ENCODE data around the gene NCR1.
"Not testable (repeated sequence)": the region's sequence is repeated elsewhere in the genome, so short reads cannot be mapped to it uniquely, and the experiment has no call there.

NCR1 gene, protein sequence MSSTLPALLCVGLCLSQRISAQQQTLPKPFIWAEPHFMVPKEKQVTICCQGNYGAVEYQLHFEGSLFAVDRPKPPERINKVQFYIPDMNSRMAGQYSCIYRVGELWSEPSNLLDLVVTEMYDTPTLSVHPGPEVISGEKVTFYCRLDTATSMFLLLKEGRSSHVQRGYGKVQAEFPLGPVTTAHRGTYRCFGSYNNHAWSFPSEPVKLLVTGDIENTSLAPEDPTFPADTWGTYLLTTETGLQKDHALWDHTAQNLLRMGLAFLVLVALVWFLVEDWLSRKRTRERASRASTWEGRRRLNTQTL

DNA sequence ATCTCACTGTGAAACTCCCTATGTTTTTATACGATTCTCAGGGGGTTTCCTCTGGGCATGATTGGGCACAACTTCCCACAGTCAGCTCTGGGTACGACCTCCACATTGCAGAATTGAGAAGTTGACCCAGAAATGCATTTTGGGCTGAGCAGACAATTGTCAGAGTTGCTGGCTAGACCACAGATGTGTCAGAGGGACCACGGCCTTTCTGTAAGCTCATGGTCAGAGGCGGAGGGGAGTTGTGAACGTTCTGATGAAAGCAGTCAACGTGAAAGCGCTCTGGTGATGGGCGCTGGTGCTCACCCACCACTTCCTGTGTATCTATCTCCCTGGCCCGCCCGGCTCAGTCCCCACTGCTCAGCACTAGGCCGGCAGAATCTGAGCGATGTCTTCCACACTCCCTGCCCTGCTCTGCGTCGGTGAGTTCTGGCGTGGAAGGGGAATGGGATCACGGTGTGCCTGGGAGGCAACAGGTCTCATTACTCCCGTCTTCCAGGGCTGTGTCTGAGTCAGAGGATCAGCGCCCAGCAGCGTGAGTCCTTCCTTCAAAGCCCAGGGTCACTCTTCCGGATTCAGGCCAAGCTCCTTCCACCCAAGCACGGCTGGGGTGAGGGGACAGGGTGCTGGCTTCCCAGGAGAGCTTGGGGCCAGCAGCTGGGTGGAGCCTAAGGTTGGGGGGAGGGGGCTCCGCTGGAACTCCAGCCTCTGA is at the start of gene NCR1:
Gene NCR1 (plus strand): TSS at position 346 of the 709 bp plus-strand sequence. CDS start 40 bp downstream, at position 386.
- no peak within 1 kb of the TSS for H3K4me3 ChIP-seq (replicated peaks in 1 of 2; ENCODE audit: low read depth in 2 of 2, low read length in 2 of 2)
- TF ChIP-seq, protein P1, sequence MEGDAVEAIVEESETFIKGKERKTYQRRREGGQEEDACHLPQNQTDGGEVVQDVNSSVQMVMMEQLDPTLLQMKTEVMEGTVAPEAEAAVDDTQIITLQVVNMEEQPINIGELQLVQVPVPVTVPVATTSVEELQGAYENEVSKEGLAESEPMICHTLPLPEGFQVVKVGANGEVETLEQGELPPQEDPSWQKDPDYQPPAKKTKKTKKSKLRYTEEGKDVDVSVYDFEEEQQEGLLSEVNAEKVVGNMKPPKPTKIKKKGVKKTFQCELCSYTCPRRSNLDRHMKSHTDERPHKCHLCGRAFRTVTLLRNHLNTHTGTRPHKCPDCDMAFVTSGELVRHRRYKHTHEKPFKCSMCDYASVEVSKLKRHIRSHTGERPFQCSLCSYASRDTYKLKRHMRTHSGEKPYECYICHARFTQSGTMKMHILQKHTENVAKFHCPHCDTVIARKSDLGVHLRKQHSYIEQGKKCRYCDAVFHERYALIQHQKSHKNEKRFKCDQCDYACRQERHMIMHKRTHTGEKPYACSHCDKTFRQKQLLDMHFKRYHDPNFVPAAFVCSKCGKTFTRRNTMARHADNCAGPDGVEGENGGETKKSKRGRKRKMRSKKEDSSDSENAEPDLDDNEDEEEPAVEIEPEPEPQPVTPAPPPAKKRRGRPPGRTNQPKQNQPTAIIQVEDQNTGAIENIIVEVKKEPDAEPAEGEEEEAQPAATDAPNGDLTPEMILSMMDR (IDR thresholded peaks at IDR 0.05; ENCODE audit: low read depth, low read length): no peak
- DNase-seq (ENCODE audit: low read depth in 2 of 2): no peak

DNA sequence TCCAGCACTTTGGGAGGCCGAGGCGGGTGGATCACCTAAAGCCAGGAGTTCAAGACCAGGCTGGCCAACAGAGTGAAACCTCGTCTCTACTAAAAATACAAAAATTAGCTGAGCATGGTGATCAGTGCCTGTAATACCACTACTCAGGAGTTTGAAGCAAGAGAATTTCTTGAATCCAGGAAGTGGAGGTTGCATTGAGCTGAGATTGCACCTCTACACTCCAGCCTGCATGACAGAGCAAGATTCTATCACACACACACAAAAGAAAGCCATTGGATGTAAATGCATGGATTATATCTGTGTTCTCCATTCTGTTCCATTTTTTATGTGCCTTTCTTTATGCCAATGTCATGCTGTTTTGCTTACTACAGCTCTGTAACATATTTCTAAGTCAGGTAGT is 47.5 kb upstream of the NCR1 start:
- not testable (repeated sequence) for H3K4me3 ChIP-seq (replicated peaks in 1 of 2; ENCODE audit: low read depth in 2 of 2, low read length in 2 of 2); DNase-seq (ENCODE audit: low read depth in 2 of 2)

DNA sequence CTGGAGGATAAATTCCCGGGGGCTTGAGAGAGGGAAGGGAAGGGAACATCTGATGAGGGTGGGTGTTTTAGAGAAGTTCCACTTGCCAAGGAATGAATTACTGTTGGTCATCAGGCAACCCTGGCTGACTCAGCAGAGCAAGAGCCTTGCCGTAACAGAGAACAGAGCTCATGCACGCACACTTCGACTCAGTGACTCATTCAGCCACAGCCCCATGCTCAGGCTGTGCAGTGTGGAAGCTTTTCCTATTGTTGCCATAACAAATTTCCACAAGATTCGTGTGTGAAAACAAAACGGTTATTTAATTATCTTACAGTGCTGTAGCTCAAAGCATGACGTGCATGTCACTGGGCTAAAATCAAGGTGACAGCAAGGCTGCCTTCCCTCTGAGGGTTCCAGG is 46.5 kb upstream of the NCR1 start:
- DNase-seq (ENCODE audit: low read depth in 2 of 2); H3K4me3 ChIP-seq (replicated peaks in 1 of 2; ENCODE audit: low read depth in 2 of 2, low read length in 2 of 2): not testable (repeated sequence)

DNA sequence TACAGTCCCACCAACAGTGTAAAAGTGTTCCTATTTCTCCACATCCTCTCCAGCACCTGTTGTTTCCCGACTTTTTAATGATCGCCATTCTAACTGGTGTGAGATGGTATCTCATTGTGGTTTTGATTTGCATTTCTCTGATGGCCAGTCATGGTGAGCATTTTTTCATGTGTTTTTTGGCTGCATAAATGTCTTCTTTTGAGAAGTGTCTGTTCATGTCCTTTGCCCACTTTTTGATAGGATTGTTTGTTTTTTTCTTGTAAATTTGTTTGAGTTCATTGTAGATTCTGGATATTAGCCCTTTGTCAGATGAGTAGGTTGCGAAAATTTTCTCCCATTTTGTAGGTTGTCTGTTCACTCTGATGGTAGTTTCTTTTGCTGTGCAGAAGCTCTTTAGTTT is 42.5 kb upstream of the NCR1 start:
- not testable (repeated sequence) for H3K4me3 ChIP-seq (replicated peaks in 1 of 2; ENCODE audit: low read depth in 2 of 2, low read length in 2 of 2); DNase-seq (ENCODE audit: low read depth in 2 of 2)

DNA sequence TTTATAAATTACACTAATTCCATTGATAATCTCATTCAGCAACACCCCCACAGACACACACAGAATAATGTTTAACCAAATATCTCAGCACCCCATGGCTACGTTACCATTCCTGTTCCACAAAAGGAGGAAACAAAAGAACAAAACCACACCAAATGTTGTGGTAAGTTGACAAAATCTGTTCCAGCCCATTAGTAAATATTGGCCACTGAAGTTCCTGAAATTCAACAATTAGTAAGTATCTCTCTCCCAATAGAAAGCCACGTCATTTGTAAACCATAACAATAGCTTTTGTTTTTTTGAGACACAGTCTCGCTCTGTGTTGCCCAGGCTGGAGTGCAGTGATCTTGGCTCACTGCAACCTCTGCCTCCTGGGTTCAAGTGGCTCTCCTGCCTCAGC is 34.3 kb upstream of the NCR1 start:
- H3K4me3 ChIP-seq (replicated peaks in 1 of 2; ENCODE audit: low read depth in 2 of 2, low read length in 2 of 2): no peak overlapping the region
- TF ChIP-seq, protein P1 (IDR thresholded peaks at IDR 0.05; ENCODE audit: low read depth, low read length): no peak
- DNase-seq (ENCODE audit: low read depth in 2 of 2): no peak

DNA sequence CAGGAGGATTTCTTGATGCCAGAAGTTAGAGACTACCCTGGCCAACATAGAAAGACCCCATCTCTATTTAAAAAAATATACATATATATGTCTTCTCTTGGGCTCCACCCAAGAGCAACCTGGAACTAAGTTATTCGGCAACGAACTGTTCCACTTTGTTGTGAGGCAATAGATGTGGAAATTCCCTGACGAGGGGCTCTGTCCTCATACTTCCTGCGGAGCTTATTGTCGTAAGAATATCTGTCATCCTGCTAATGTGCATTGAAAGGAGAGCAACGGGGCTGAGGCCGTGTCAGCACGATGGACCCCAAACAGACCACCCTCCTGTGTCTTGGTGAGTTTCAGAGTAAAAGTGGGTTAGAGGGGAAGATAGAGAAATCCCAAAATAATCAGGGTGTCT is 32.0 kb upstream of the NCR1 start, which contains the start of gene FCAR:
Gene FCAR (plus strand): TSS at position 246 of the 400 bp plus-strand sequence. CDS start 55 bp downstream, at position 301.
- DNase-seq (ENCODE audit: low read depth in 2 of 2): no peak
- TF ChIP-seq, protein P1 (IDR thresholded peaks at IDR 0.05; ENCODE audit: low read depth, low read length): no peak
- no peak within 1 kb of the TSS for H3K4me3 ChIP-seq (replicated peaks in 1 of 2; ENCODE audit: low read depth in 2 of 2, low read length in 2 of 2)

DNA sequence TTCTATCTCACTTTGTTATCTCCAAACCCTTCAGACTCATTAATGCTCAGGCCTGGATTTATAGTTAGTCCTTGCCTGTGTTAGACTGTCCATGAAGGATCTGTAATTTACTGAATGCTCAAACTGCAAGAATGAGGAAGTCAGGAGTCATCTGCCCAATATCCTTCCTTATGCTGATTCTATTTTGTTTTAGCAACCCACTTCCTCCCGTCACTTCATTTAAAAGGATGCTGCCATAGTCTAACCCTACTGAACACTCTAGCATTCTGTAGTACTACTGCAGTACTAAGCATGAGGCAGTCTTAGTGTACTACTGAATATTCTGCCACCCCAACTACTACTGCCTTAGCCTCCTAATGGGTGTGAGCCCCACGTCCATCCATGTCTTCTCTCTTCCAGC is 30.4 kb upstream of the NCR1 start:
- TF ChIP-seq, protein P1 (IDR thresholded peaks at IDR 0.05; ENCODE audit: low read depth, low read length): no peak
- H3K4me3 ChIP-seq (replicated peaks in 1 of 2; ENCODE audit: low read depth in 2 of 2, low read length in 2 of 2): no peak overlapping the region
- no peak for DNase-seq (ENCODE audit: low read depth in 2 of 2)

DNA sequence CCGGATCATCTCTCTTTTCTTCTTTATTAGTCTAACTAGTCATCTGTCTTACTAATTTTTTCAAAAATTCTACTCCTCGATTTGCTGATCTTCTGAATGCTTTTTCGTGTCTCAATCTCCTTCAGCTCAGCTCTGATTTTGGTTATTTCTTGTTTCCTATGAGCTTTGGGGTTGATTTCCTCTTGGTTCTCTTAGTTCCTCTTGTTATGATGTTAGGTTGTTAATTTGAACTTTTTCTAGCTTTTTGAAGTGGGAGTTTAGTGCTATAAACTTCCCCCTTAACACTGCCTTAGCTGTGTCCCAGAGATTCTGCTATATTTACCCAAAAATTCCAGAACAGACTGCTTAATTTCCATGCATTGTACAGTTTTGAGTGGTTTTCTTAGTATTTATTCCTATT is 28.5 kb upstream of the NCR1 start:
- no peak overlapping the region for H3K4me3 ChIP-seq (replicated peaks in 1 of 2; ENCODE audit: low read depth in 2 of 2, low read length in 2 of 2)
- DNase-seq (ENCODE audit: low read depth in 2 of 2): no peak
- TF ChIP-seq, protein P1 (IDR thresholded peaks at IDR 0.05; ENCODE audit: low read depth, low read length): no peak

All from cardiac fibroblast (primary cell).